Measurements from ENCODE around the gene CCT8.

DNA sequence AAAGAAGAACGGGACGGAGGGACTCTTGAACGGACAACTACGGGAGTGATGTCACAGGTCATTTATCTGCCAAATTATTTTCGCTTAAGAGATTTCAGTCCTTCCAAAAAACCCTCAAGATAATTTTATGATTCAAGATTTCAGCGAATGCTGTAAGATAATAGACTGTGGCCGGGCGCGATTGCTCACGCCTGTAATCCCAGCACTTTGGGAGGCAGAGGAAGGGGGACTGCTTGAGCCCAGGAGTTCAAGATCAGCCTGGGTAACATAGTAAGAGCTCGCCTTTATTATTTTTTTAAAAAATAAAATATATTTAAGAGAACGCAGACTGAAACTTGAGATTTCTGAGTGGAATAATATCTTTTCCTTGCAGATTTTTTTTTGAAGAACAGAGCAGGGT is 54.9 kb downstream of the CCT8 start:
- TF ChIP-seq SIN3A (IDR thresholded peaks at IDR 0.05; ENCODE audit: borderline replicate concordance, insufficient read depth, low read length) (0 out of 2 replicates have a peak, but pooled peaks have one; percentile 16), REST (IDR thresholded peaks at IDR 0.05; ENCODE audit: insufficient read depth in 1 of 2, low read depth in 2 of 2, low read length in 2 of 2) (no peak)

Data from PFSK-1 (cell line).